Upper lobe of left lung (tissue), 4 donors: ENCODE measurements around the gene TMEM247.

Source experiments
- EP300 ChIP-seq, 4 donors: sonication (generic); formaldehyde crosslinking; IDR thresholded peaks; one replicate each; pipeline ENCODE4 v1.5.1; 2017; ENCODE audit warnings: antibody characterized with exemption in 4 of 4, control low read depth in 2 of 4
- POLR2A ChIP-seq, 4 donors: fragments of 450-650 bp; IDR thresholded peaks; one replicate each; pipeline ENCODE4 v1.5.1; 2016 to 2017; ENCODE audit warnings: antibody characterized with exemption in 4 of 4, mild to moderate bottlenecking in 2 of 4
- TF ChIP-seq, protein P1 (sequence below), 6 experiments: fragments of 450-650 bp in 4 of 6; fragments of 200-600 bp in 2 of 6; sonication (generic) in 2 of 6; IDR thresholded peaks; one replicate each; pipeline ENCODE4 v1.5.1; 2016 to 2019; ENCODE audit warnings: antibody characterized with exemption in 6 of 6

DNA sequence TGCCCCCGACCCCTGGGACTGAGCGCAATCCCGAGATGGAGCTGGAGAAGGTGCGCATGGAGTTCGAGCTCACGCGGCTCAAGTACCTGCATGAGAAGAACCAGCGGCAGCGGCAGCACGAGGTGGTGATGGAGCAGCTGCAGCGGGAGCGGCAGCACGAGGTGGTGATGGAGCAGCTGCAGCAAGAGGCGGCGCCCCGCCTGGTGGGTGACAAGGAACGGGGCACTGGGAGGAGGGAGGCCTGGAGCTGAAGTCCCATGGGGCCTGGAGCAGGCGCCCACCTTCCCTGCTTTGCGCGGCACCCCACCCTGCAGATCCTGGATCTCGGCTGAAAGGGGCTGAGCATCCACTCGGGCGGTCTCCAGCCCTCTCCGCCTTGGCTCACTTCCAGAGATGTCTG is 1.2 kb downstream of the TMEM247 start:
- no peak for TF ChIP-seq POLR2A (IDR thresholded peaks at IDR 0.05)
- TF ChIP-seq EP300 (IDR thresholded peaks at IDR 0.05) = no peak
- TF ChIP-seq, protein P1, sequence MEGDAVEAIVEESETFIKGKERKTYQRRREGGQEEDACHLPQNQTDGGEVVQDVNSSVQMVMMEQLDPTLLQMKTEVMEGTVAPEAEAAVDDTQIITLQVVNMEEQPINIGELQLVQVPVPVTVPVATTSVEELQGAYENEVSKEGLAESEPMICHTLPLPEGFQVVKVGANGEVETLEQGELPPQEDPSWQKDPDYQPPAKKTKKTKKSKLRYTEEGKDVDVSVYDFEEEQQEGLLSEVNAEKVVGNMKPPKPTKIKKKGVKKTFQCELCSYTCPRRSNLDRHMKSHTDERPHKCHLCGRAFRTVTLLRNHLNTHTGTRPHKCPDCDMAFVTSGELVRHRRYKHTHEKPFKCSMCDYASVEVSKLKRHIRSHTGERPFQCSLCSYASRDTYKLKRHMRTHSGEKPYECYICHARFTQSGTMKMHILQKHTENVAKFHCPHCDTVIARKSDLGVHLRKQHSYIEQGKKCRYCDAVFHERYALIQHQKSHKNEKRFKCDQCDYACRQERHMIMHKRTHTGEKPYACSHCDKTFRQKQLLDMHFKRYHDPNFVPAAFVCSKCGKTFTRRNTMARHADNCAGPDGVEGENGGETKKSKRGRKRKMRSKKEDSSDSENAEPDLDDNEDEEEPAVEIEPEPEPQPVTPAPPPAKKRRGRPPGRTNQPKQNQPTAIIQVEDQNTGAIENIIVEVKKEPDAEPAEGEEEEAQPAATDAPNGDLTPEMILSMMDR (IDR thresholded peaks at IDR 0.05) = no peak
